ENCODE results near the gene SAP30L.

DNA sequence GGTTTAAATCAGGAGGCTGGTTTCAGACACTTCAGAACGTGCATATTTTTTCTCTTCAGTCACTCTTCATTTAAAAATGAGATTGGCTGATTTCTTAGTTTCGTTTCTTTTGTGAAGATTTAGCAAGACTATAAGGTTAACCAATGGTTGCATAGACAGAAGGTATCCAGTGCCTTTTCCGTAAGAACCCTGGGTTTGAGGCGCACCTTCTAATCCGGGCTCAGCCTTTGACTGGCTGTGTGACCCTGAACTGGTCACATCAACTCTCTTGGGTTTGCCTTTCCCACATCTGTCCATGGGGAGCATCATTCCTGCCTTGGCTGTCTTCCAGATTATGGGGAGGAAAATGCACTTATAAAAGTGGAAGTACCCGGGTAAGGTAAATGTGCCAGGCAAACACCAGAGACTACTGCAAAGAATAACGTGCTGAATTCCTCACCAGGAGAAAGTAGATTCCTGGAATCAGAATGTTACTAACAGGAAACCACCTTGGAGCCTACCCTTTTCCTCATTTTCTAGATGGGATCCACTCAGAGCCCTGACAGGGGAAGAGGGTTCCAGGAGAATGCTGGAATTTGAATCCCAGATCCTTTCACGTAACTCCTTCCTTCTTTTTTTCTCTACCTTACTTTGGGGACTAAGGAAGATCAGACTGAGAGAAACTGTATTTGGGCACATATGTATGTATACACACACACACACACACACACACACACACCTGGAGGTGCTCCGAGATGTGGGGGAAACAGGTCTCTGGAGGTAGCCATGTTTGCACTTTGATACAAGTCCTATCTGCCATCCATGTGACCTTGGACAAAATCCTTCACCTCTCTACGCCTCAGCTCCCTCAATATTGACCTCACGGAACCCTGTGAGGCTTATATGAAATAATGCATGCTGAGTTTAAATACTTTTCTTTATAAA lies 25.4 kb downstream of the SAP30L start:
- TF ChIP-seq CTCF (conservative IDR thresholded peaks at IDR 0.05 in 1 of 2, IDR thresholded peaks at IDR 0.05 in 1 of 2; ENCODE audit: low read depth in 1 of 2, low read length in 2 of 2) (no peak), EZH2 (IDR thresholded peaks at IDR 0.05; ENCODE audit: low read length, missing control alignments) (no peak)
